ES-I3 (cell line): ENCODE data around the gene ARAP1.

Source experiments
- H3K36me3 ChIP-seq: 2 replicates; pipeline ENCODE4 v1.6.1; 2013; ENCODE audit warnings: mild to moderate bottlenecking, low read length, control low read depth, moderate library complexity; ENCODE audit not compliant: insufficient read depth
- H3K4me1 ChIP-seq: 2 replicates; pipeline ENCODE4 v1.6.1; 2013; ENCODE audit warnings: mild to moderate bottlenecking, control low read depth, low read length; ENCODE audit not compliant: insufficient read depth
- H3K9ac ChIP-seq: 2 replicates; pipeline ENCODE4 v1.6.1; 2013; ENCODE audit warnings: low read depth, mild to moderate bottlenecking, low read length, moderate library complexity
- H3K9me3 ChIP-seq: 2 replicates; pipeline ENCODE4 v1.6.1; 2013; ENCODE audit warnings: mild to moderate bottlenecking, low read length, moderate library complexity; ENCODE audit not compliant: control insufficient read depth, insufficient read depth

The ARAP1 gene

GRCh38 chr11:72648384-72649136 is 103.6 kb downstream of the ARAP1 start:
- Histone ChIP-seq H3K9ac (no peak overlapping the region), H3K9me3 (no peaks in the 10 kb centered on the region), H3K4me1 (no peaks in the 10 kb centered on the region; the same call in 1 of the 2 replicates)

DNA sequence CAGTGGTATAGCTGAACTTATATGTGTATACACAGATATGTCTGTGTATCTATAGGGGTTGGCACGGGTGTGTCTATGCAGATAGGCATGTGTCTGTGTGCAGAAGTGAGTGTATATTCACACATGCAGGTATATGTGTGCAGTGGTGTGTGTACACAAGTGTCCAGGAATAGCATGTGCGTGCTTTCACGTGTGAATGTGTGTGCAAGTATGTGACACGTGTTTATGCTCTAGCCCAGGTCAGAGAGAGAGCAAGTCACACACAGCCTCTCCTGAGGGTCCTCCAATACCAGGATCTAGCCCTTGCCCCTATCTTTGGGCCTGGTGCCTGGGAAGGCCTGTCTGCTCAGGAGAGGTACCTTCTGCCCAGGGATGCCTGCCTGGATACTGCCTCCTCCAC is 104.3 kb downstream of the ARAP1 start:
- Histone ChIP-seq H3K9ac (no peak overlapping the region), H3K9me3 (no peaks in the 10 kb centered on the region), H3K4me1 (no peaks in the 10 kb centered on the region; the same call in 1 of the 2 replicates), H3K36me3 (no peaks in the 10 kb centered on the region)

More at GRCh38 chr11:72648384-72649136, 103.6 kb downstream of the ARAP1 start:
- H3K36me3 ChIP-seq = no peaks in the 10 kb centered on the region

- Histone ChIP-seq H3K4me1 (no peaks in the 10 kb centered on the region; the same call in 1 of the 2 replicates), H3K9ac (no peak overlapping the region), H3K36me3 (no peaks in the 10 kb centered on the region), H3K9me3 (no peaks in the 10 kb centered on the region)
Measured at GRCh38 chr11:72646472-72646871, 105.7 kb downstream of the ARAP1 start.

DNA sequence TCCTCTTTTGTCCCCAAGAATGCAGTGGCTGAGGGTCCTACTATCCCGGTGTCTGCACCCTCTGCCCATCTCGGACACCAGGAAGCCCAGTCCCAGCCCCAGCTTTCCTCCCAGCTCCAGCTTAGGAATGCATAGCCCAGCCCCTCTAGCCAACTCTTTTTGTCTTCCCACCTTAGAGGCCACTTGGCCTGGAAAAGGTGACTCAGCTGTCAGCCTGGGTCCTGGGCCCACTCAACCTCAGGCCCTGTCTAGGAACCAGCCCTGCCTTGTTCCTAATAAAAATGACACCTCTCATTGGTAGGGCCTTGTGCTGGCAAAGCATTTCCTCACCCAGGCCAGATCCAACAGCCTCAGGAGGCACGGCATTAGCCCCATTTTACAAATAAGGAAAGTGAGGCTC is 106.2 kb downstream of the ARAP1 start:
- H3K36me3 ChIP-seq = no peaks in the 10 kb centered on the region
- H3K9me3 ChIP-seq = no peaks in the 10 kb centered on the region
- no peak overlapping the region for H3K9ac ChIP-seq
- H3K4me1 ChIP-seq = no peaks in the 10 kb centered on the region; the same call in 1 of the 2 replicates

GRCh38 chr11:72643547-72643946 is 108.7 kb downstream of the ARAP1 start:
- no peaks in the 10 kb centered on the region for H3K36me3 ChIP-seq
- peak overlapping the region; percentile 40; the same call in 1 of the 2 replicates for H3K9ac ChIP-seq
- no peaks in the 10 kb centered on the region; the same call in 1 of the 2 replicates for H3K4me1 ChIP-seq
- no peaks in the 10 kb centered on the region for H3K9me3 ChIP-seq

- no peaks in the 10 kb centered on the region for H3K9me3 ChIP-seq
- peak overlapping the region; percentile 40; the same call in 1 of the 2 replicates for H3K9ac ChIP-seq
- no peaks in the 10 kb centered on the region; the same call in 1 of the 2 replicates for H3K4me1 ChIP-seq
- H3K36me3 ChIP-seq = no peaks in the 10 kb centered on the region
Measured at GRCh38 chr11:72642884-72643522, 109.2 kb downstream of the ARAP1 start.

GRCh38 chr11:72642043-72642883 is 109.9 kb downstream of the ARAP1 start:
- no peaks in the 10 kb centered on the region for H3K9me3 ChIP-seq
- peak overlapping the region; percentile 44; the same call in 1 of the 2 replicates for H3K9ac ChIP-seq
- H3K36me3 ChIP-seq = no peaks in the 10 kb centered on the region
- peaks cover 6% of the 10 kb centered on the region; the same call in 1 of the 2 replicates for H3K4me1 ChIP-seq

DNA sequence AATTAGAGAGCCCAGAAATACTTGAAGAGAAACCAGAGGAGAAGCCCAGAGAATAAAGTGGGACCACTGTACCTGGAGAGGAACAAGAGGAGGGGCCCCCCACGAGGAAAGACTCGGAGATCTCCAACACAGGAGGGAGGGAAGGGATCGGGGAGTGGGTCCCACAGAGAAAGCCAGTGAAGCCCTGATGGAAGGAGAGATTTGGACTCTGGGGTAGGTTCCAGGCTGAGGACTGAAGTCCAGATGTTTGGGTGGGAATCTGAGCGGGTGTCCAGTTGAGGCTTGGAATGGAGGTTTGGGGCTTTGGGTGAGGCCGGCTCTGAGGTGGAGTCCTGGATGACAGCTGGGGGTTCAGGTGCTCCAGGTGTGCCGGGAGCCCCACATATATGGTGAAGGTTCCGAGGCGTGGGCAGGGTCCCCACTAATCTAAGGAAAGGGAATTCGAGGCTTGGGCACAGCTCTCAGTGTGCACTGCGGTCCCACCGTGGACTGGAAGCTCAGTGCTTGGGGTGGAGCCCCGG is 110.6 kb downstream of the ARAP1 start:
- H3K9ac ChIP-seq = peak overlapping the region; percentile 44; the same call in 1 of the 2 replicates
- H3K9me3 ChIP-seq = no peaks in the 10 kb centered on the region
- peaks cover 12% of the 10 kb centered on the region; the same call in 1 of the 2 replicates for H3K4me1 ChIP-seq
- H3K36me3 ChIP-seq = no peaks in the 10 kb centered on the region

DNA sequence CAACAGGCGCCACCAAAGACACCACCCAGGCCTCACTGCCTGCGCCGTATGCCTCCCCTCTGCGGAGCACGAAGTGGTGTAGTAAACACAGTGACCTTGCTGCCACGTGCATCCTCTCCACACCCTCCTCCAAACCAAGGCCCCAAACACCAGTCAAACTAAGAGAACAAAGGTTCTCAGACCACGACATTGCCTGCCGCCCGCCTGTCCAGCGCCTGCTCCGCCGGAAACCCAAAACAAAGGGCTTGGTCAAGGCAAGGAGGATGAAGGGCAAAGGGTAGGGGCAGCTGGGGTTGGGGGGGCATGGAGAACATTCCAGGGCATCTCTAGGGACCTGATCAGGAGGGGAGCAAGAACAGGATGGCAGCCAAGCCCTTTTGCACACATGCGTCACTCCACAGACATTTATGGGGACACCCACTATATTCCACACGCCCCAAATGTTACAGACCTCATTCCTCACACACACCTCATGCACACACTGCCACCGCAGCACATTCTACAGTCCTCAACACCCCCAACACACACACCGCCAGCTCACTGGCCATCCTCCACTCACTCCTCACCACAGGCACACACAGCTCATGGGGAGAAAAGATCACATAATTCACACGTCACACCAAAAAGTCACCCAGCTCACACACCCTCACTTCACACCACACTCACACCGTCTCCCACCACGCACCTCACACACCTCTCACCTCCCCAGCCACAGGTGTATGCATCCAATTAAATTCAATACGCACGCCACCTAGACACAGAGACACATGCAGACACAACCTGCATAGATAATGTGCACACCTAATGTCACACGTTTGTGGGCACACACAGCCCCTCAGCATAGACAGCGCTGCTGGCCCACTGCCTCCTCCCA is 112.5 kb downstream of the ARAP1 start:
- Histone ChIP-seq H3K9ac (no peak overlapping the region), H3K9me3 (no peaks in the 10 kb centered on the region), H3K36me3 (no peaks in the 10 kb centered on the region), H3K4me1 (peaks cover 29% of the 10 kb centered on the region)

DNA sequence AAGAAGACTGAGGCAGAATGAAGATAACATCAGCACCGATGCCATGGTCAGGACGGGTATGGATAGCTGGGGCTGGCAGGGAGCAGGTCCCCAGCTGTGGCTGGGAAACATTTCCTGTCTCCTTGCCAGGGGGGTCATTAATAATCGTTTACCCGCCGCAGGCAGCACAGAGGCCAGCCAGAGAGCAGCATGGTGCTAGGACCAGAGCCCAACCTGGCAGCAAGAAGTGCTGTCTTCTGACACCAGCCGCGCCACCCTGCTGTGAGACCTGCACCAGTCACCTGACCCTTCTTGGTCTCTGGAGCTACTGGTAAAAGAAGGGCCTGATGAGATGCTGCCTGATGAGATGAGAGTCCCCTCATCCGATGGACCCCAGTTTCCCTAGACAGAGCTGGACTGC is 114.3 kb downstream of the ARAP1 start:
- Histone ChIP-seq H3K4me1 (peaks cover 29% of the 10 kb centered on the region), H3K36me3 (no peaks in the 10 kb centered on the region)

GRCh38 chr11:72637198-72637597 is 115.0 kb downstream of the ARAP1 start:
- Histone ChIP-seq H3K36me3 (no peaks in the 10 kb centered on the region), H3K9ac (no peak overlapping the region), H3K9me3 (no peaks in the 10 kb centered on the region), H3K4me1 (peaks cover 32% of the 10 kb centered on the region)

More for the DNA sequence above, 114.3 kb downstream of the ARAP1 start:
- Histone ChIP-seq H3K9me3 (no peaks in the 10 kb centered on the region), H3K9ac (no peak overlapping the region)

DNA sequence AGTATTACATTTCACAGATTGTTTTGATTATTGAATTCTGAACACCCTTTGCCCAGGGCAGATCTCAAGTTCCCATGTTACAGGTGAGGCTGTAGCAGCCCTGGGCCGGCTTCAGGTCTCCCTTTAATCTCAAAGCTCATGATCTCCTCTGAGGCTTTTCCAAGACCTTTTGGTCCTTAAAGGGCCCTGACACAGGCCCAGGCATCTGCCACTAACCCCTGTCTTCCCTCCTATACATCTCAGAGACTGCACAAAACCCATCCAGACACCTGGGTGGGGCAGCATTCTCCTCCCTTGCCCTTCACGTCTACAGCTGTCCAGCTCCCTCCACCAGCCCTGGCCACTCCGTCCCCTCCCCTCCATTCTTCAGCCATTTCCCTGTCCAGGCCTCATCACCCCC is 115.8 kb downstream of the ARAP1 start:
- Histone ChIP-seq H3K9ac (no peak overlapping the region), H3K4me1 (peaks cover 37% of the 10 kb centered on the region), H3K36me3 (no peaks in the 10 kb centered on the region), H3K9me3 (no peaks in the 10 kb centered on the region)

DNA sequence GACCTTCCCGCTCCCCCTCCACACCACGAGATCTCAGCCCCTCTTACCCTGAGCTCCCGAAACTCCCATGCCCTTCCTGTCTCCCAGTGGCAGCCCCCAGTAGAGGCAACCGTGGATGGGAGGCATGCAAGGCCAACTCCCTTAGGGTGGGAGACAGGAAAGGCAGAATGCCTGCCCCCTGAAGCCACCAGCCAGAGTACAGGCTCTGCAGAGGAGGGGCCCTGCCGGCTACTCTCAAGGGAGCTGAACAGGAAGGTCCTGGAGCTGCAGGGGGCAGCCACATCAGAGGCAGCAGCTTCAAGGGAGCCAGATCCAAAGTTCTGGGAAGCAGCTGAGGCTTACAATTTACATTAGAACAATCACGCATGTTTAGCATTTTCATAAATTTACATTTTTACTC is 116.3 kb downstream of the ARAP1 start:
- Histone ChIP-seq H3K9me3 (no peaks in the 10 kb centered on the region), H3K4me1 (peaks cover 37% of the 10 kb centered on the region), H3K9ac (no peak overlapping the region), H3K36me3 (no peaks in the 10 kb centered on the region)
